ENCODE data around the gene EYA2. TPM values are rescaled to one million over a fixed set of nuclear protein-coding genes. Genes with fewer than 3 reads are reported as not detected.

The EYA2 gene
- total RNA-seq, 2 donors from 2014 or later = 30.0 to 31.0 TPM

GRCh38 chr20:47036091-47036870, 141.6 kb downstream of the EYA2 start:
- H3K27me3 ChIP-seq (replicated peaks; ENCODE audit: insufficient read depth) = no peaks in the 10 kb centered on the region
- no peaks in the 10 kb centered on the region for H3K9me3 ChIP-seq
- H3K27ac ChIP-seq = no peak overlapping the region
- WGBS = 70% methylated on average over 12 of the region's 12 CpGs
- intact Hi-C loops (cut with DNase I) = no loop called here
- H3K36me3 ChIP-seq = no peaks in the 10 kb centered on the region
- peaks cover 7% of the 10 kb centered on the region for H3K4me1 ChIP-seq (replicated peaks)
- H3K4me3 ChIP-seq = no peak overlapping the region
- no peak for DNase-seq (ENCODE audit: low spot score)
- TF ChIP-seq CTCF (IDR thresholded peaks at IDR 0.05) (no peak), POLR2A (IDR thresholded peaks at IDR 0.05) (no peak), POLR2AphosphoS5 (IDR thresholded peaks at IDR 0.05) (no peak)

- TF ChIP-seq POLR2A (IDR thresholded peaks at IDR 0.05) = no peak
- no peak for TF ChIP-seq POLR2AphosphoS5 (IDR thresholded peaks at IDR 0.05)
- TF ChIP-seq CTCF (IDR thresholded peaks at IDR 0.05) = no peak
- H3K4me1 ChIP-seq (replicated peaks) = no peaks in the 10 kb centered on the region
- no peaks in the 10 kb centered on the region for H3K9me3 ChIP-seq
- H3K27ac ChIP-seq = peak overlapping the region; percentile 13 to 24
- H3K27me3 ChIP-seq (replicated peaks; ENCODE audit: insufficient read depth) = no peaks in the 10 kb centered on the region
- DNase-seq (ENCODE audit: low spot score) = no peak
- intact Hi-C loops (cut with DNase I) = no loop called here
- 60% methylated on average over 18 of the region's 18 CpGs for WGBS
- no peak overlapping the region for H3K4me3 ChIP-seq
- no peaks in the 10 kb centered on the region for H3K36me3 ChIP-seq
Observed at GRCh38 chr20:47038566-47039560, 144.2 kb downstream of the EYA2 start.

- H3K36me3 ChIP-seq = no peaks in the 10 kb centered on the region
- no peak overlapping the region for H3K4me3 ChIP-seq
- H3K4me1 ChIP-seq (replicated peaks) = no peaks in the 10 kb centered on the region
- intact Hi-C loops (cut with DNase I) = no loop called here
- no peaks in the 10 kb centered on the region for H3K9me3 ChIP-seq
- TF ChIP-seq POLR2AphosphoS5 (IDR thresholded peaks at IDR 0.05) (no peak), POLR2A (IDR thresholded peaks at IDR 0.05) (no peak), CTCF (IDR thresholded peaks at IDR 0.05) (no peak)
- no peak overlapping the region for H3K27ac ChIP-seq
- WGBS = 70% methylated on average over 5 of the region's 5 CpGs
- no peaks in the 10 kb centered on the region for H3K27me3 ChIP-seq (replicated peaks; ENCODE audit: insufficient read depth)
- DNase-seq (ENCODE audit: low spot score) = no peak
Observed at GRCh38 chr20:47040506-47041125, 146.0 kb downstream of the EYA2 start.

GRCh38 chr20:47041396-47041899, 146.8 kb downstream of the EYA2 start:
- no peak for TF ChIP-seq CTCF (IDR thresholded peaks at IDR 0.05)
- no peak for TF ChIP-seq POLR2AphosphoS5 (IDR thresholded peaks at IDR 0.05)
- no peak for TF ChIP-seq POLR2A (IDR thresholded peaks at IDR 0.05)
- intact Hi-C loops (cut with DNase I) = no loop called here
- no peaks in the 10 kb centered on the region for H3K9me3 ChIP-seq
- H3K27me3 ChIP-seq (replicated peaks; ENCODE audit: insufficient read depth) = no peaks in the 10 kb centered on the region
- 81% methylated on average over 4 of the region's 4 CpGs for WGBS
- no peak overlapping the region for H3K27ac ChIP-seq
- no peaks in the 10 kb centered on the region for H3K4me1 ChIP-seq (replicated peaks)
- DNase-seq (ENCODE audit: low spot score) = no peak
- no peaks in the 10 kb centered on the region for H3K36me3 ChIP-seq
- H3K4me3 ChIP-seq = no peak overlapping the region

Data from prostate gland (tissue), 2 donors.